KG1 (cell line): Measurements from ENCODE around the gene TRAPPC4.
"Not testable (repeated sequence)": the region's sequence is repeated elsewhere in the genome, so short reads cannot be mapped to it uniquely, and the experiment has no call there.

Experiments used
- DNase-seq: peaks from one replicate; lab custom pipeline; 2025; lab: John Stamatoyannopoulos, UW

TRAPPC4 gene

GRCh38 chr11:119018074-119018938 is at the start of gene TRAPPC4, which contains the start of gene RPS25:
Gene TRAPPC4, plus strand, starts transcription at chr11:119018766. Its CDS starts 30 bp downstream, at chr11:119018796.
Gene RPS25, minus strand, starts transcription at chr11:119018343. Its CDS starts 59 bp downstream, at chr11:119018284.
- peak; percentile 99 for DNase-seq

- DNase-seq = not testable (repeated sequence)
These were observed 49.1 kb upstream of the TRAPPC4 start for GRCh38 chr11:118969508-118969907.

DNA sequence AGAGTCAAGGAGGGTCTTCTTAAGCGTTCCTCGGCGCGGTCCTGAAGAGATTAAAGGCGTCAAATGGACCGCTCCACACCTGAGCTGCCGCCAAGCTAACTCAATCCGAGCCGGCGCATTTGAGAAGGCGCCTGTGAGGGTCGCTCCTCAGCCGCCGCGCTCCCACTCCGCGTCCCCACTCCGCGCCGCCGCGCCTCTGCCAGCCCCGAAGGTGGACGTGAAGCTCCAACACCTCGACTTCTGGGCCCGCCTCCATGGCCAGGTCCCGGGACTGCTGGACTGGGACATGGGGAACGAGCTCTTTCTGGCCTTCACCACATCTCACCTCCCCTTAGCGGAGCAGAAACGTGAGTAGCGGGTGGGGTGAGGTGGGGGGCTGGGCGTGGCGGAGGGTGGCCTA is 46.9 kb upstream of the TRAPPC4 start, which contains the start of gene FOXR1:
FOXR1 (plus strand) TSS at position 116 of the 400 bp plus-strand sequence; CDS start at position 287, 171 bp downstream.
- no peak for DNase-seq

DNA sequence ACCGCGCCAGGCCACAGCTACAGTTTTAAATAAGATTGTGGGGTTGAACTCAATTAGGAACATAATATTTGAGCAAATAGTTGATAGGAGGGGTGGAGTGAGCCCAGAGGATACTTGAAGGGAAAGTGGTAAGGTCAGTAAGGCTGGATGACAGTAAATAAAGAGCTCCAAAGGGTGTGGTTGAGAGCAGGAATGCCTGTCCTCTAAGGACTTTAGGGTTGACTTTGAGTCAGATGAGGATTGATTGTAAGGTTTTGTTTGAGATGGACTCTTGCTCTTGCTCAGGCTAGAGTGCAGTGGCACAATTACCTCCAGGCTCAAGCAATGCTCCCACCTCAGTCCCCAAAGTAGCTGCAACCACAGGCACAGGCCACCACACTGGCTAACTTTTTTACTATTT is 44.6 kb upstream of the TRAPPC4 start:
- DNase-seq = no peak

DNA sequence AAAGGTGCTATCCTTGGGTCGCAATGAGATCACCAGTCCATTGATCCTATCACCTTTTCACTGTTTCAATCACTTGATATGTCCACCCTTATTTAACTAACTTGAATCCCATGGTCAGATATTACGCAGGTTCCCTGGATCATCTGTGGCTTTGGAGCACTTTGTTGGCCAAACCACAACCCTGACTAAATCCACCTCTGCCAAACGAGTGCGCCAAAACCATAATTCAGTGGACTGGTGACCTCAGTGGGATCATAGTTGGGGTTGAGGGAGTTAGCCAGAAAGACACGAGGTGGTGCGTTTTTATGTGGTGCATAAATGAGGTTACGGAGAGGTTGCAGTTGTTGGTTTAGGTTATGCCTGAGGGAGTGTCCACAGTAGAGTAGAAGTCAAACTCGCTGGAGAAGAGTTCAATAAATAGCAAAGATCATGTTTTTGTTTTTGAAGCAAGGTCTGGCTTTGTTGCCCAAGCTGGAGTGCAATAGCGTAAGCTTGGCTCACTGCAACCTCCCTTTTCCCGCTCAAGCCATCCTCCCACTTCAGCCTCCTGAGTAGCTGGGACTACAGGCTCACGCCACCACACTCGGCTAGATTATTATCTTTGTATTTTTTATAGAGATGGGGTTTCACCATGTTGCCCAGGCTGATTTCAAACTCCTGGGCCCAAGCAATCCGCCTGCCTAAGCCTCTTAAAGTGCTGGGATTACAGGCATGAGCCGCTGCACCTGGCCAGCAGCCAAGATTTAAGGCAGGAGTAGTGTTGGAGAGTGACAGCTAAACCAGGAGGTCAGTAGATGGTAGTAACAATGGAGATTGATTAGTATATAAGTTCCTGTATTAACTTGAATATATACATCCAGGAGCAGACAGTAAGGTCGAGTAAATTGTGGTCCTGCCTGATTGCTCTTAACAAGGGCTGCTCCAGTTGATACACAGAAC is 42.5 kb upstream of the TRAPPC4 start:
- no peak for DNase-seq

DNA sequence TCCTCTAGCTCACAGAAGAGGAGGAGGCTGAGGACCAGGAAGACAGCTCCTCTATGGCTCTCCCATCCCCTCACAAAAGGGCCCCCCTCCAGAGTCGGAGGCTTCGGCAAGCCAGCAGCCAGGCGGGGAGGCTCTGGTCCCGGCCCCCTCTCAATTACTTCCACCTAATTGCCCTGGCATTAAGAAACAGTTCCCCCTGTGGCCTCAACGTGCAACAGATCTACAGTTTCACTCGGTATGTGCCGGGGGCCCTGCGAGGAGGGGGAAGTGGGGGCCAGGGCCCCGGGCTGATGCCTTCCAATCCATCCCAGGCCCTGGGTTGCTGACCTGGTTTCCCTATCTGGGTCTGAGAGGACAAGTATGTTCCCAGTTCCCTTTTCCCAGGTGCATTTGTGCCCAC is 39.1 kb upstream of the TRAPPC4 start:
- no peak for DNase-seq

DNA sequence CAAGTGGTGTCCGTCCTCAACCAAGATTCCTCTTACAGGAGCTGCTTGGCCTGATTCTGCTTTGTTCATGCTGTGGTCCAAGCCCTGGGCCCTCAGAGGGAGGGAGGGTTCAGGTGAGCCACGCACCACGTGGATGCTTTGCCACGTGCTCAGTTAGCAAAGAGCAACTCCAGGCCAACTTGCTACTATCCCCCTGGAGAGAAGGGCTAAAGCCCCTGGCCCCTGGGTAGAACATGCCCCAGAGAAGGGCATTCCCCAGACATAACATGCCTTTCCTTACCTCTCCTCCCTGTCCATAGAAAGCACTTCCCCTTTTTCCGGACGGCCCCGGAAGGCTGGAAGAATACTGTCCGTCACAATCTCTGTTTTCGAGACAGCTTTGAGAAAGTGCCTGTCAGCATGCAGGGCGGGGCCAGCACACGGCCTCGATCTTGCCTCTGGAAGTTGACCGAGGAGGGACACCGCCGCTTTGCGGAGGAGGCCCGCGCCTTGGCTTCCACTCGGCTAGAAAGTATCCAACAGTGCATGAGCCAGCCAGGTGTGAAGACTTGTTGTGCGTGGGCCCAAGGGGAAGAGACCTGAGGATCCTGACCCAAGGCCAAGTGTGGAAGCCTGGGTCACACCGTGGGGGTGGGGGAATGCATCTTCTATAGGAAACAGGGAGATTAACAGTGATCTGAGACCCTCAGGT is 38.2 kb upstream of the TRAPPC4 start:
- no peak for DNase-seq

DNA sequence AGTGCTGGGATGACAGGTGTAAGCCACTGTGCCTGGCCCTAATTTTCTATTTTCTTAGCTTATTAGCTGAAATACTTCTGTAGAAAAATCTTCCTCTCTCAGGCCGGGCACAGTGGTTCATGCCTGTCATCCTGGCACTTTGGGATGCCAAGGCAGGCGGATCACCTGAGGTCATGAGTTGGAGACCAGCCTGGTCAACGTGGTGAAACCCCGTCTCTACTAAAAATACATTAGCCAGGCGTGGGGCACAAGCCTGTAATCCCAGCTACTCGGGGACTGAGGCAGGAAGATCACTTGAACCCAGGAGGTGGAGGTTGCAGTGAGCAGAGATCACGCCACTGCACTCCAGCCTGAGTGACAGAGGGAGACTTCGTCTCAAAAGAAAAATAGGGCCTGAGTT is 34.2 kb upstream of the TRAPPC4 start:
- not testable (repeated sequence) for DNase-seq

GRCh38 chr11:118984825-118985224 is 33.7 kb upstream of the TRAPPC4 start:
- DNase-seq = no peak

DNA sequence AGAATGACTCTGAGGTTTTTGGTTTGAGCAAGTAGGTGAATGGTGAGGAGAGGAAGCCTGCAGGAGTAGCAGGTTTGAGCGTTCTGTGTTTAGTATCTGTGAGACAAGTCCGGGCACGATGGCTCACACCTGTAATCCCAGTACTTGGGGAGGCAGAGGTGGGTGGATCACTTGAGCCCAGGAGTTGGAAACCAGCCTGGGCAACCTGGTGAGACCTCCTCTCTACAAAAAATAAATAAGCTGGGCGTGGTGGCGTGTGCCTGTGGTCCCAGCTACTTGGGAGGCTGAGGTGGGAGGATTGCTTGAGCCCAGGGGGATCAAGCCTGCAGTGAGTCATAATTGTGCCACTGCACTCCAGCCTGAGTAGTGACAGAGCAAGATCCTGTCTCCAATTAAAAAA is 30.3 kb upstream of the TRAPPC4 start:
- DNase-seq = no peak

DNA sequence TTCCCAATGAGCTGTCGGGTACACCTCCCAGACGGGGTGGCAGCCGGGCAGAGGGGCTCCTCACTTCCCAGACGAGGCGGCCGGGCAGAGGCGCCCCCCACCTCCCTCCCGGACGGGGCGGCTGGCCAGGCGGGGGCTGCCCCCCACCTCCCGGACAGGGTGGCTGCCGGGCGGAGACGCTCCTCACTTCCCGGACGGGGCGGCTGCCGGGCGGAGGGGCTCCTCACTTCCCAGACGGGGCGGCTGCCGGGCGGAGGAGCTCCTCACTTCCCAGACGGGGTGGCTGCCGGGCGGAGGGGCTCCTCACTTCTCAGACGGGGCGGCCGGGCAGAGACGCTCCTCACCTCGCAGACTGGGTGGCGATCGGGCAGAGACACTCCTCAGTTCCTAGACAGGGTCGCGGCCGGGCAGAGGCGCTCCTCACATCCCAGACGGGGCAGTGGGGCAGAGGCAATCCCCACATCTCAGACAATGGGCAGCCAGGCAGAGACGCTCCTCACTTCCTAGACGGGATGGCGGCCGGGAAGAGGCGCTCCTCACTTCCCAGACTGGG is 27.0 kb upstream of the TRAPPC4 start:
- not testable (repeated sequence) for DNase-seq

GRCh38 chr11:118996926-118997626 is 21.5 kb upstream of the TRAPPC4 start:
- peak; percentile 53 for DNase-seq

DNA sequence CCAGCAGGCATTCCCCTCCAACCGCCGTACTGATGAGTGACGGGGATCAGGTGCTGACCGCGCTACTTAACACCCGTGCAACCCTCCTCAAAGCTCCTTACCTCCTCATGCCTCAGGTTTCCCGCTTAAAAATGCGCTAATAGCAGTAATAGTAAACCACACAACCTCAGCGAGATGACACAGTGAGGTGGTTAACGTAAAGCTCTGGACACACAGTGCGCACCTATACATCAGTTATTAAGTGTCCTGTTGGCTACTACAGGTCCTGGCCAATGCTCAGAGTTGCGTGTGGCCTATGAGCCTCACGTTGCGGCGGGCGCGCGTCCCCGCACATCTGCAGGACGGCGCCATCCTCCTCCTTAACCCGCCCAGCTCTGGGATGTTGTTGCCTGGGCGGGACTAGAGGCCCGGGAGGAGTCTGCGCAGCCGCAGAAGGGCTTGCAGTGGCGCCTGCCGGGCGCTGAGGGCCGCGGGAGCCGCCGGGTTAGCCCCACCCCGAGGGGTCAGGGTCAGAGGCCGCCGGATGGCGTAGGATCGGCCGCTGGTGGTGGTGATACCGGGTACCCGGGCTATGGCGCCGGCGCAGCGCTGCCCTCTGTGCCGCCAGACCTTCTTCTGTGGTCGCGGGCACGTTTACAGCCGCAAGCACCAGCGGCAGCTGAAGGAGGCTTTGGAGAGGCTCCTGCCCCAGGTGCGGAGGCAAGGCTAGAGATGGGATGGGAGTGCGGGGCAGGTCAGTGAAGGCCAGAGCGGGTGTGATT is 20.8 kb upstream of the TRAPPC4 start, which contains the start of gene CENATAC:
CENATAC (plus strand) TSS at position 512 of the 761 bp plus-strand sequence; CDS start at position 572, 60 bp downstream.
- peak; percentile 91 for DNase-seq

- DNase-seq = no peak
These were observed 20.2 kb upstream of the TRAPPC4 start for GRCh38 chr11:118998388-118998717.

DNA sequence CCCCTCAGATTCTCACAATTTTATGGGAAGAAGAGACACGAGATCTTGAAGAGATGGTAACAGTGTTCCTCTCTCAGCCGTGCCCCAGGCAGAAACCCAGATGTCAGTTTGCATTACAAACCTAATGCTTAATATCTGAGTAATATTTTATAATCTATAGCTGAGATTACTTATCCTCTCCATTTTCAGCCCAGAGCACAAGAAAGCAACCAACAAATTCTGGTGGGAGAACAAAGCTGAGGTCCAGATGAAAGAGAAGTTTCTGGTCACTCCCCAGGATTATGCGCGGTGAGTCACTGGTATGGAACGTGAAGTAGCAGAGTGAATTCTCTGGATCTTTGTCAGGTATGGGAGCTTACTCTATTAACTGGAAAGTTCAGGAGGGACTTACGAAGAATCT is 19.7 kb upstream of the TRAPPC4 start:
- no peak for DNase-seq

DNA sequence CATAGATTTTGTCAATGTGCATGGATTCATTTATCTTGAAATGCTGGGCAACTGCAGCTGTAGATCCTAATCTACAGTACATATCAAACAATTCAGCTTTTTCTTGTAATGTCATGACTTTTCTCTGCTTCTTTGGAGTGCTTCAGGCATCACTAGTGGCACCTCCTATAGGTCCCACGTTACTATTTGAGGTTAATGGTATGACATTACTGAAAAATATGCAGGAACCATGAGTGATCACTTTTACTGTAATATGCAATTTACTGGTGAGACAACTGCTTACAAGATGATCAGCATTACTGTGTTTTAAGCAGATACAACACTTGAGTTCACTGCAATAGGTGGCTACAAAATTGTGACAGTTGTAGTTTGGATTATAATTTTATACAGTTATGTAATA is 17.7 kb upstream of the TRAPPC4 start:
- DNase-seq = no peak

GRCh38 chr11:119006656-119007055 is 11.9 kb upstream of the TRAPPC4 start:
- no peak for DNase-seq

GRCh38 chr11:119011476-119012053 is 7.0 kb upstream of the TRAPPC4 start:
- DNase-seq = no peak

- DNase-seq = no peak
These were observed 5.9 kb upstream of the TRAPPC4 start for GRCh38 chr11:119012629-119013170.
